Measurements from ENCODE around the gene FNDC3B.
A peak's percentile ranks its signal among the peaks of the same experiment; 100 is the strongest.

FNDC3B gene

GRCh38 chr3:172275586-172275985 lies 236.2 kb downstream of the FNDC3B start:
- Histone ChIP-seq H3K27ac (peak overlapping the region; percentile 4), H3K4me3 (ENCODE audit: low read depth in 1 of 2, low read length in 1 of 2) (no peak overlapping the region), H3K36me3 (peaks cover 15% of the 10 kb centered on the region), H3K9me3 (no peaks in the 10 kb centered on the region), H3K27me3 (no peaks in the 10 kb centered on the region), H3K4me1 (ENCODE audit: control insufficient read depth in 1 of 2, insufficient read depth in 1 of 2, low read depth in 1 of 2, low read length in 1 of 2) (no peaks in the 10 kb centered on the region)
- TF ChIP-seq CTCF (IDR thresholded peaks at IDR 0.05): no peak

DNA sequence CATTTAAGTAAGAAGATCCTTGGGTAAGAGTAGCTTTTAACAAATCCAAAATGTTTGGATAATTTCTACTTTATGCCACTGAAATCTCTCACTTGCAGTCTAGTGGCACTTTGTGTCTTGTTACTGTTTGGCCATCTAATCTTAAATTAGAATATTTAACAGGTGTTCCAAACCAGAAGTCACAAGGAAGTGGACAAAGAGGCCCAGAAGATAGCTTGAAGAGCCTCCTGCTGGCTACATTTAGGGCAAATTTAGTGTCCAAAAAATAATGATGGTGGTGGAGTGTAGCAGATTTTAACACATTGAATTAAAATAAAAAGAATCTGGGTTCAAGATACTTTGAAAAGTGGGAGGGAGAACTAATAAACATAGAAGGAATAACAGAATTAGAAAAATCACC lies 236.7 kb downstream of the FNDC3B start:
- Histone ChIP-seq H3K9me3 (no peaks in the 10 kb centered on the region), H3K27me3 (no peaks in the 10 kb centered on the region), H3K27ac (peak overlapping the region; percentile 4), H3K36me3 (peaks cover 15% of the 10 kb centered on the region), H3K4me3 (ENCODE audit: low read depth in 1 of 2, low read length in 1 of 2) (no peak overlapping the region), H3K4me1 (ENCODE audit: control insufficient read depth in 1 of 2, insufficient read depth in 1 of 2, low read depth in 1 of 2, low read length in 1 of 2) (no peaks in the 10 kb centered on the region)
- TF ChIP-seq CTCF (IDR thresholded peaks at IDR 0.05): no peak

DNA sequence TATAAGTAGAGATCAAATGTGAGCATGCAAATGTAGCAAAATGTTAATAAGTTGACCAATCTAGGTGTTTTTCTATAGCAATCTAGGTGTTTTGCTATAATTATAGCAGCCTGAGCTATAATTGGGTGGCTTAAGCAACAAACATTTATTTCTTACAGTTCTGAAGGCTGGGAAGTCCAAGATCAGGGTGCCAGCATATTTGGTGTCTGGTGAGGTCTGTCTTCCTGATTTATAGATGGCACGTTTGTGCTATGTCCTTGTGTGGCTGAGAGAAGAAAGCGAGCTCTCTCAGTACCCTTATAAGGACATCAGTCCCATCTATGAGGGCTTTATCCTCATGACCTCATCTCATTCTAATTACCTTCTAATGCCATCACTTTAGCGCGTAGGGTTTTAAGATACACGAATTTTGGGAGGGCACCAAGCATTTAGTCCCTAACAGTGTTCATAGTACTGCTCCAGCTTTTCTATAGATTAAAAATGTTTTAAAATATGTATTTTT lies 237.8 kb downstream of the FNDC3B start:
- no peak overlapping the region for H3K27ac ChIP-seq
- TF ChIP-seq CTCF (IDR thresholded peaks at IDR 0.05): no peak
- H3K27me3 ChIP-seq: no peaks in the 10 kb centered on the region
- no peak overlapping the region for H3K4me3 ChIP-seq (ENCODE audit: low read depth in 1 of 2, low read length in 1 of 2)
- H3K9me3 ChIP-seq: no peaks in the 10 kb centered on the region
- no peaks in the 10 kb centered on the region for H3K4me1 ChIP-seq (ENCODE audit: control insufficient read depth in 1 of 2, insufficient read depth in 1 of 2, low read depth in 1 of 2, low read length in 1 of 2)
- peaks cover 11% of the 10 kb centered on the region for H3K36me3 ChIP-seq

- Histone ChIP-seq H3K4me3 (ENCODE audit: low read depth in 1 of 2, low read length in 1 of 2) (no peak overlapping the region), H3K4me1 (ENCODE audit: control insufficient read depth in 1 of 2, insufficient read depth in 1 of 2, low read depth in 1 of 2, low read length in 1 of 2) (peaks cover 6 to 7% of the 10 kb centered on the region in 2 experiments), H3K27ac (peak overlapping the region; percentile 15), H3K27me3 (no peaks in the 10 kb centered on the region), H3K36me3 (peaks cover 4% of the 10 kb centered on the region), H3K9me3 (no peaks in the 10 kb centered on the region)
- no peak for TF ChIP-seq CTCF (IDR thresholded peaks at IDR 0.05)
Measured at GRCh38 chr3:172279191-172279640, 239.8 kb downstream of the FNDC3B start.

GRCh38 chr3:172279974-172280373 lies 240.6 kb downstream of the FNDC3B start:
- Histone ChIP-seq H3K36me3 (no peaks in the 10 kb centered on the region), H3K27ac (no peak overlapping the region)

More at GRCh38 chr3:172279974-172280373, 240.6 kb downstream of the FNDC3B start:
- Histone ChIP-seq H3K4me1 (ENCODE audit: control insufficient read depth in 1 of 2, insufficient read depth in 1 of 2, low read depth in 1 of 2, low read length in 1 of 2) (peaks cover 6 to 7% of the 10 kb centered on the region in 2 experiments), H3K27me3 (no peaks in the 10 kb centered on the region), H3K9me3 (no peaks in the 10 kb centered on the region), H3K4me3 (ENCODE audit: low read depth in 1 of 2, low read length in 1 of 2) (no peak overlapping the region)
- TF ChIP-seq CTCF (IDR thresholded peaks at IDR 0.05): no peak
